Activated CD8-positive, alpha-beta T cell treated with anti-CD3 and anti-CD28 coated beads for 36 hours (primary cell): Measurements from ENCODE around the gene MRPS9. TPM values are rescaled to one million over a fixed set of nuclear protein-coding genes. Genes with fewer than 3 reads are reported as not detected.
A peak's percentile ranks its signal among the peaks of the same experiment; 100 is the strongest.

Source experiments
- ATAC-seq: fragments of 200-7000 bp; cut with Tn5 transposase; one replicate; pipeline ENCODE4 v1.10.0; 2021; ENCODE audit warnings: mild to moderate bottlenecking, moderate library complexity
- CTCF ChIA-PET: fragments of 350-600 bp; sonication (Branson Sonifier 250); formaldehyde crosslinking; loops from one replicate; lab custom pipeline; 2021; ENCODE audit warnings: antibody characterized with exemption; lab: Charles Lee
- POLR2A ChIA-PET: fragments of 350-600 bp; sonication (Branson Sonifier 250); formaldehyde crosslinking; loops from one replicate; lab custom pipeline; 2021; ENCODE audit warnings: antibody characterized with exemption; lab: Charles Lee
- DNase-seq: peaks from one replicate; pipeline ENCODE4 v3.0.0-alpha.2; 2020
- H3K27ac Mint-ChIP-seq: one replicate; pipeline ENCODE4 v1.8.0; 2021; ENCODE audit warnings: mild to moderate bottlenecking, mixed read lengths
- H3K27me3 Mint-ChIP-seq: one replicate; pipeline ENCODE4 v1.8.0; 2021; ENCODE audit warnings: mixed read lengths
- H3K36me3 Mint-ChIP-seq: one replicate; pipeline ENCODE4 v1.8.0; 2021; ENCODE audit warnings: low read depth, mixed read lengths
- H3K4me1 Mint-ChIP-seq: one replicate; pipeline ENCODE4 v1.8.0; 2021; ENCODE audit warnings: low read depth, mixed read lengths
- H3K4me3 Mint-ChIP-seq: one replicate; pipeline ENCODE4 v1.8.0; 2021; ENCODE audit warnings: mild to moderate bottlenecking, moderate library complexity, mixed read lengths
- H3K9me3 Mint-ChIP-seq: one replicate; pipeline ENCODE4 v1.8.0; 2021; ENCODE audit warnings: mixed read lengths
- CTCF ChIP-seq: fragments of 200-600 bp; IDR thresholded peaks from one replicate; pipeline ENCODE4 v1.8.0; 2022; ENCODE audit warnings: antibody characterized with exemption, mild to moderate bottlenecking
- intact Hi-C: fragments of 100-400 bp; cut with micrococcal nuclease; formaldehyde crosslinking; loops from one replicate; pipeline ENCODE4 v1.10.0; 2022
- total RNA-seq, 2 experiments: library from RNA; stranded (reverse); gene quantifications; one replicate each; pipeline ENCODE4 v1.2.3, GENCODE V29; 2021

Gene MRPS9
- total RNA-seq, 2 experiments from 2014 or later: 45.1 to 46.9 TPM

GRCh38 chr2:105034170-105034569 is 3.7 kb upstream of the MRPS9 start:
- Mint-ChIP-seq H3K4me3 (no peak overlapping the region), H3K36me3 (peaks cover 3% of the 10 kb centered on the region), H3K9me3 (no peaks in the 10 kb centered on the region), H3K27ac (no peak overlapping the region), H3K27me3 (no peaks in the 10 kb centered on the region), H3K4me1 (peaks cover 14% of the 10 kb centered on the region)
- no peak for TF ChIP-seq CTCF
- intact Hi-C loops: no loop called here
- ChIA-PET CTCF (interaction anchor here (0.6 kb wide), 1 partner anchor 71 kb away, joined by 3 read pairs; no protein-coding TSS in a partner anchor), POLR2A (no interaction called here)
- ATAC-seq (no peak), DNase-seq (no peak)

- no peak for ATAC-seq
- peaks cover 36% of the 10 kb centered on the region for H3K4me1 Mint-ChIP-seq
- no peaks in the 10 kb centered on the region for H3K27me3 Mint-ChIP-seq
- H3K27ac Mint-ChIP-seq: peak overlapping the region; percentile 95
- no peak for DNase-seq
- CTCF ChIA-PET: interaction anchor here (1.0 to 1.5 kb wide), 2 partner anchors 10 to 77 kb away, joined by 3 to 4 read pairs; no protein-coding TSS in a partner anchor
- peak overlapping the region; percentile 99 for H3K4me3 Mint-ChIP-seq
- POLR2A ChIA-PET: interaction anchor here (0.7 to 1.3 kb wide), 3 partner anchors 11 to 71 kb away, joined by 3 read pairs; no protein-coding TSS in a partner anchor
- peaks cover 5% of the 10 kb centered on the region for H3K36me3 Mint-ChIP-seq
- intact Hi-C loops: no loop called here
- no peak for TF ChIP-seq CTCF
- H3K9me3 Mint-ChIP-seq: no peaks in the 10 kb centered on the region
These were observed 653 bp downstream of the MRPS9 start for GRCh38 chr2:105038383-105039061.

DNA sequence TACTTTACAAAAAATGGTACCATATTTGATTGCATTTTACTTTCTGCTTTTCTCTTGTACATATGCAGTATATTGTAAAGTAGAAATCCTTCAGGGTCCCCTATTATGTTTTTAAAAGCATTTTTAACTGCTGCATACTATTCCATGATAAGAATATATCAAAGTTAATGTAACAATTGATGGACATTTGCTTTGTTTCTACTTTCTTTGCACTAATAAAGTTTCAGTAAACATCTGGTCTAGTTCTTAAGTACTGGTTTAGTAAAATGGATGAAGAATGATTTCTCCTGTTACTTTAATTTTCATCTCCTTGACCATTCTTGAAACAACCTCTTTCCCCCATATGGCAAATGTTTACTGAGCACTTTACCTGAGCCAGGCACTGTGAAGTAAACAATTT is 1.7 kb downstream of the MRPS9 start:
- DNase-seq (no peak), ATAC-seq (no peak)
- POLR2A ChIA-PET: no interaction called here
- intact Hi-C loops: no loop called here
- no peak for TF ChIP-seq CTCF
- Mint-ChIP-seq H3K9me3 (no peaks in the 10 kb centered on the region), H3K27ac (no peak overlapping the region), H3K4me3 (peak overlapping the region; percentile 99), H3K36me3 (peaks cover 5% of the 10 kb centered on the region), H3K27me3 (no peaks in the 10 kb centered on the region), H3K4me1 (peaks cover 36% of the 10 kb centered on the region)
- CTCF ChIA-PET: no interaction called here

GRCh38 chr2:105042189-105042588 is 4.3 kb downstream of the MRPS9 start:
- CTCF ChIA-PET: no interaction called here
- Mint-ChIP-seq H3K4me1 (peaks cover 28% of the 10 kb centered on the region), H3K9me3 (no peaks in the 10 kb centered on the region), H3K36me3 (peaks cover 21% of the 10 kb centered on the region), H3K27me3 (no peaks in the 10 kb centered on the region), H3K4me3 (no peak overlapping the region), H3K27ac (no peak overlapping the region)
- ATAC-seq (no peak), DNase-seq (no peak)
- POLR2A ChIA-PET: no interaction called here
- no peak for TF ChIP-seq CTCF
- intact Hi-C loops: no loop called here

GRCh38 chr2:105052773-105053172 is 14.9 kb downstream of the MRPS9 start:
- Mint-ChIP-seq H3K4me3 (no peak overlapping the region), H3K27me3 (no peaks in the 10 kb centered on the region), H3K27ac (no peak overlapping the region), H3K4me1 (peaks cover 19% of the 10 kb centered on the region), H3K36me3 (peaks cover 51% of the 10 kb centered on the region), H3K9me3 (peaks cover 8% of the 10 kb centered on the region)
- DNase-seq (no peak), ATAC-seq (no peak)
- intact Hi-C loops: no loop called here
- no peak for TF ChIP-seq CTCF
- POLR2A ChIA-PET: interaction anchor here (0.7 kb wide), 1 partner anchor 10 kb away, joined by 3 read pairs; no protein-coding TSS in a partner anchor
- CTCF ChIA-PET: no interaction called here
